Gastrocnemius medialis (tissue), 4 donors: ENCODE results near the gene CYSRT1.

Experiments used
- POLR2A ChIP-seq, 2 donors: fragments of 450-650 bp; IDR thresholded peaks; one replicate each; pipeline ENCODE4 v1.6.1; 2017; ENCODE audit warnings: antibody characterized with exemption in 2 of 2, mild to moderate bottlenecking in 2 of 2, moderate library complexity in 2 of 2
- TF ChIP-seq, protein P1 (sequence below), 5 experiments: fragments of 450-650 bp in 3 of 5; fragments of 200-600 bp in 2 of 5; sonication (generic) in 2 of 5; IDR thresholded peaks in 4 of 5; conservative IDR thresholded peaks in 1 of 5; 1 replicate in 4 of 5; 2 replicates in 1 of 5; pipeline ENCODE4 v1.5.1; 2016 to 2019; ENCODE audit warnings: antibody characterized with exemption in 5 of 5, mild to moderate bottlenecking in 3 of 5, moderate library complexity in 3 of 5

GRCh38 chr9:137198051-137198901 lies 26.7 kb upstream of the CYSRT1 start:
- TF ChIP-seq, protein P1, sequence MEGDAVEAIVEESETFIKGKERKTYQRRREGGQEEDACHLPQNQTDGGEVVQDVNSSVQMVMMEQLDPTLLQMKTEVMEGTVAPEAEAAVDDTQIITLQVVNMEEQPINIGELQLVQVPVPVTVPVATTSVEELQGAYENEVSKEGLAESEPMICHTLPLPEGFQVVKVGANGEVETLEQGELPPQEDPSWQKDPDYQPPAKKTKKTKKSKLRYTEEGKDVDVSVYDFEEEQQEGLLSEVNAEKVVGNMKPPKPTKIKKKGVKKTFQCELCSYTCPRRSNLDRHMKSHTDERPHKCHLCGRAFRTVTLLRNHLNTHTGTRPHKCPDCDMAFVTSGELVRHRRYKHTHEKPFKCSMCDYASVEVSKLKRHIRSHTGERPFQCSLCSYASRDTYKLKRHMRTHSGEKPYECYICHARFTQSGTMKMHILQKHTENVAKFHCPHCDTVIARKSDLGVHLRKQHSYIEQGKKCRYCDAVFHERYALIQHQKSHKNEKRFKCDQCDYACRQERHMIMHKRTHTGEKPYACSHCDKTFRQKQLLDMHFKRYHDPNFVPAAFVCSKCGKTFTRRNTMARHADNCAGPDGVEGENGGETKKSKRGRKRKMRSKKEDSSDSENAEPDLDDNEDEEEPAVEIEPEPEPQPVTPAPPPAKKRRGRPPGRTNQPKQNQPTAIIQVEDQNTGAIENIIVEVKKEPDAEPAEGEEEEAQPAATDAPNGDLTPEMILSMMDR (IDR thresholded peaks at IDR 0.05 in 4 of 5, conservative IDR thresholded peaks at IDR 0.05 in 1 of 5), result no peak
- no peak for TF ChIP-seq POLR2A (IDR thresholded peaks at IDR 0.05)
